Measurements from ENCODE around the gene GLYR1. TPM values are rescaled to one million over a fixed set of nuclear protein-coding genes. Genes with fewer than 3 reads are reported as not detected.

Gene GLYR1
- total and polyA plus RNA-seq, 4 donors = 36.2 to 88.1 (median 70.2) TPM

DNA sequence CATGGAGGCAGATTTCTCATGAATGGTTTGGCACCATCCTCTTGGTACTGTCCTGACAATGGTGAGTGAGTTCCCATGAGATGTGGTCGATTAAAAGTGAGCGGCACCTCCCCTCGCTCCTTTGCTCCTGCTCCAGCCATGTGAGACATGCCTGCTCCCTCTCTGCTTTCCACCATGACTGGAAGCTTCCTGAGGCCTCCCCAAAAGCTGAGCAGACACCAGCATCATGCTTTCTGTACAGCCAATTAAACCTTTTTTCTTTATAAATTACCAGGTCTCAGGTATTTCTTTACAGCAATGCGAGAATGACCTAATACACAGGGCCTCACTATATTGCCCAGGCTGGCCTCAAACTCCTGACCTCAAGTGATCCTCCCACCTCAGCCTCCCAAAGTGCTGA lies 92.2 kb downstream of the GLYR1 start:
- DNase-seq = no peak
- Histone ChIP-seq H3K9me3 (ENCODE audit: control insufficient read depth in 4 of 4, insufficient read depth in 3 of 4, low read length in 3 of 4) (peaks cover 0 to 3% (median 2%) of the 10 kb centered on the region in 4 donors), H3K4me3 (no peak overlapping the region), H3K27ac (ENCODE audit: low read depth in 1 of 2, low read length in 1 of 2) (no peak overlapping the region), H3K9ac (ENCODE audit: insufficient read depth in 1 of 2, low read length in 2 of 2) (no peak overlapping the region), H3K36me3 (ENCODE audit: control insufficient read depth in 4 of 4, insufficient read depth in 4 of 4, low read length in 4 of 4) (peaks cover 25 to 61% (median 35%) of the 10 kb centered on the region in 4 donors), H3K27me3 (ENCODE audit: control insufficient read depth in 3 of 3, insufficient read depth in 3 of 3, low read length in 2 of 3) (no peaks in the 10 kb centered on the region), H3K4me1 (ENCODE audit: control insufficient read depth in 5 of 5, insufficient read depth in 5 of 5, low read length in 5 of 5) (no peaks in the 10 kb centered on the region)
- 98% methylated on average over 4 of the region's 4 CpGs for WGBS, 2 donors
- ATAC-seq (ENCODE audit: insufficient read depth, low FRiP score) = no peak
- TF ChIP-seq, protein P1, sequence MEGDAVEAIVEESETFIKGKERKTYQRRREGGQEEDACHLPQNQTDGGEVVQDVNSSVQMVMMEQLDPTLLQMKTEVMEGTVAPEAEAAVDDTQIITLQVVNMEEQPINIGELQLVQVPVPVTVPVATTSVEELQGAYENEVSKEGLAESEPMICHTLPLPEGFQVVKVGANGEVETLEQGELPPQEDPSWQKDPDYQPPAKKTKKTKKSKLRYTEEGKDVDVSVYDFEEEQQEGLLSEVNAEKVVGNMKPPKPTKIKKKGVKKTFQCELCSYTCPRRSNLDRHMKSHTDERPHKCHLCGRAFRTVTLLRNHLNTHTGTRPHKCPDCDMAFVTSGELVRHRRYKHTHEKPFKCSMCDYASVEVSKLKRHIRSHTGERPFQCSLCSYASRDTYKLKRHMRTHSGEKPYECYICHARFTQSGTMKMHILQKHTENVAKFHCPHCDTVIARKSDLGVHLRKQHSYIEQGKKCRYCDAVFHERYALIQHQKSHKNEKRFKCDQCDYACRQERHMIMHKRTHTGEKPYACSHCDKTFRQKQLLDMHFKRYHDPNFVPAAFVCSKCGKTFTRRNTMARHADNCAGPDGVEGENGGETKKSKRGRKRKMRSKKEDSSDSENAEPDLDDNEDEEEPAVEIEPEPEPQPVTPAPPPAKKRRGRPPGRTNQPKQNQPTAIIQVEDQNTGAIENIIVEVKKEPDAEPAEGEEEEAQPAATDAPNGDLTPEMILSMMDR (IDR thresholded peaks at IDR 0.05; ENCODE audit: control extremely low read depth, extremely low read depth) = no peak

DNA sequence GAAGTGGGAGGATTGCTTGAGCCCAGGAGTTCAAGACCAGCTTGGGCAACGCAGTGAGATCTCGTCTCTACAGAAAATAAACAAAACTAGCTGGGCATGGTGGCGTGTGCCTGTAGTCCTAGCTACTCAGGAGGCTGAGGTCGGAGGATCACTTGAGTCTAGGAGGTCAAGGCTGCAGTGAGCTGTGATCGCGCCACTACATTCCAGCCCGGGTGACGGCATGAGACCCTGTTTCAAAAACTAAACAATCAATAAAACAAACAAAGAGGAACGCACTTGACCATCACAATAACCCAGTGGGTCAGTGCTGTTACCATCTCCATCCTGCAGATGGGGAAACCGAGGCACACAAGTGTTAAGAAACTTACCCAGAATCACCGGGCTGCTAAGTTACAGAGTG lies 93.9 kb downstream of the GLYR1 start:
- Histone ChIP-seq H3K9me3 (ENCODE audit: control insufficient read depth in 4 of 4, insufficient read depth in 3 of 4, low read length in 3 of 4) (peaks cover 0 to 3% (median 2%) of the 10 kb centered on the region in 4 donors), H3K9ac (ENCODE audit: insufficient read depth in 1 of 2, low read length in 2 of 2) (no peak overlapping the region), H3K36me3 (ENCODE audit: control insufficient read depth in 4 of 4, insufficient read depth in 4 of 4, low read length in 4 of 4) (peaks cover 17 to 50% (median 29%) of the 10 kb centered on the region in 4 donors), H3K27ac (ENCODE audit: low read depth in 1 of 2, low read length in 1 of 2) (no peak overlapping the region), H3K27me3 (ENCODE audit: control insufficient read depth in 3 of 3, insufficient read depth in 3 of 3, low read length in 2 of 3) (no peaks in the 10 kb centered on the region), H3K4me1 (ENCODE audit: control insufficient read depth in 5 of 5, insufficient read depth in 5 of 5, low read length in 5 of 5) (no peaks in the 10 kb centered on the region), H3K4me3 (no peak overlapping the region)
- no peak for ATAC-seq (ENCODE audit: insufficient read depth, low FRiP score)
- no peak for DNase-seq
- TF ChIP-seq, protein P1 (IDR thresholded peaks at IDR 0.05; ENCODE audit: control extremely low read depth, extremely low read depth) = no peak
- WGBS, 2 donors = 93 to 98% methylated on average over 11 of the region's 11 CpGs

Small RNA genes within 50 kb of the gene (small RNA-seq; reads per million reads assigned to genes)
- not detected for gene RF00017 (ENCODE audit: low replicate concordance)

Other genes with a start within 250 kb of the GLYR1 start
- 10 to 100 TPM in 1 of 2 donors, 1 to 10 TPM in 1; 6.6 to 38.5 TPM for gene UBALD1, start 232.4 kb downstream of the GLYR1 start, total RNA-seq
- 10 to 100 TPM; 20.2 to 43.2 TPM for gene UBALD1, start 232.4 kb downstream of the GLYR1 start, polyA plus RNA-seq
- 100 to 1,000 TPM in 1 of 2 donors, 10 to 100 TPM in 1; 55.7 to 112 TPM for gene MGRN1, start 222.5 kb downstream of the GLYR1 start, total RNA-seq
- gene MGRN1, start 222.5 kb downstream of the GLYR1 start, polyA plus RNA-seq = 10 to 100 TPM; 29.5 to 38.2 TPM
- gene NUDT16L1, start 153.7 kb downstream of the GLYR1 start, total RNA-seq = 10 to 100 TPM; 34.7 to 41.3 TPM
- 10 to 100 TPM; 27.8 to 29.8 TPM for gene NUDT16L1, start 153.7 kb downstream of the GLYR1 start, polyA plus RNA-seq
- gene ANKS3, start 113.0 kb downstream of the GLYR1 start, total RNA-seq = 10 to 100 TPM; 23.5 to 25.3 TPM
- gene ANKS3, start 113.0 kb downstream of the GLYR1 start, polyA plus RNA-seq = 10 to 100 TPM; 12.6 to 26.3 TPM
- gene DNAAF8, start 112.8 kb downstream of the GLYR1 start, total RNA-seq = 10 to 100 TPM in 1 of 2 donors, 1 to 10 TPM in 1; 5.1 to 11.3 TPM
- gene DNAAF8, start 112.8 kb downstream of the GLYR1 start, polyA plus RNA-seq = 1 to 10 TPM; 4.3 to 4.9 TPM
- 10 to 100 TPM; 13.7 to 14.6 TPM for gene ZNF500, start 80.1 kb downstream of the GLYR1 start, total RNA-seq
- gene ZNF500, start 80.1 kb downstream of the GLYR1 start, polyA plus RNA-seq = 10 to 100 TPM in 1 of 2 donors, 1 to 10 TPM in 1; 7.5 to 10.7 TPM
- not detected for gene SEPTIN12, start 58.9 kb downstream of the GLYR1 start, total RNA-seq
- not detected for gene SEPTIN12, start 58.9 kb downstream of the GLYR1 start, polyA plus RNA-seq
- 10 to 100 TPM; 26.8 to 80.4 TPM for gene SMIM22, start 51.9 kb downstream of the GLYR1 start, total RNA-seq
- 100 to 1,000 TPM; 114 to 324 TPM for gene SMIM22, start 51.9 kb downstream of the GLYR1 start, polyA plus RNA-seq
- 10 to 100 TPM; 14.6 to 37.1 TPM for gene ROGDI, start 44.7 kb downstream of the GLYR1 start, total RNA-seq
- 10 to 100 TPM; 28.4 to 32.6 TPM for gene ROGDI, start 44.7 kb downstream of the GLYR1 start, polyA plus RNA-seq
- 10 to 100 TPM; 23.4 to 37.8 TPM for gene UBN1, start 193 bp upstream of the GLYR1 start, total RNA-seq
- gene UBN1, start 193 bp upstream of the GLYR1 start, polyA plus RNA-seq = 10 to 100 TPM; 13.3 to 16.4 TPM
- gene PPL, start 89.9 kb upstream of the GLYR1 start, total RNA-seq = 10 to 100 TPM; 78.5 to 89.0 TPM
- 10 to 100 TPM; 19.9 to 27.0 TPM for gene PPL, start 89.9 kb upstream of the GLYR1 start, polyA plus RNA-seq
- under 1 TPM; 0.43 to 0.98 TPM for gene SEC14L5, start 111.0 kb upstream of the GLYR1 start, total RNA-seq
- under 1 TPM; 0.10 to 0.13 TPM for gene SEC14L5, start 111.0 kb upstream of the GLYR1 start, polyA plus RNA-seq
- gene NAGPA, start 186.6 kb upstream of the GLYR1 start, total RNA-seq = 10 to 100 TPM in 1 of 2 donors, 1 to 10 TPM in 1; 7.8 to 17.1 TPM
- gene NAGPA, start 186.6 kb upstream of the GLYR1 start, polyA plus RNA-seq = 10 to 100 TPM in 1 of 2 donors, 1 to 10 TPM in 1; 7.9 to 20.3 TPM
- 100 to 1,000 TPM in 1 of 2 donors, 10 to 100 TPM in 1; 93.1 to 101 TPM for gene C16orf89, start 218.7 kb upstream of the GLYR1 start, total RNA-seq
- gene C16orf89, start 218.7 kb upstream of the GLYR1 start, polyA plus RNA-seq = 100 to 1,000 TPM in 1 of 2 donors, 10 to 100 TPM in 1; 39.2 to 356 TPM
- gene ALG1, start 224.6 kb upstream of the GLYR1 start, total RNA-seq = 10 to 100 TPM; 19.6 to 31.7 TPM
- gene ALG1, start 224.6 kb upstream of the GLYR1 start, polyA plus RNA-seq = 10 to 100 TPM; 21.2 to 27.3 TPM

All from lung (tissue), 13 donors.